Nucleus accumbens (tissue), 56 donors: ENCODE data around the gene SFTA2.
"Not testable (repeated sequence)": the region's sequence is repeated elsewhere in the genome, so short reads cannot be mapped to it uniquely, and the experiment has no call there.

ENCODE experiments used
- DNase-seq, 56 donors: peaks; one replicate each; lab custom pipeline; 2025; lab: John Stamatoyannopoulos, UW

Gene SFTA2

DNA sequence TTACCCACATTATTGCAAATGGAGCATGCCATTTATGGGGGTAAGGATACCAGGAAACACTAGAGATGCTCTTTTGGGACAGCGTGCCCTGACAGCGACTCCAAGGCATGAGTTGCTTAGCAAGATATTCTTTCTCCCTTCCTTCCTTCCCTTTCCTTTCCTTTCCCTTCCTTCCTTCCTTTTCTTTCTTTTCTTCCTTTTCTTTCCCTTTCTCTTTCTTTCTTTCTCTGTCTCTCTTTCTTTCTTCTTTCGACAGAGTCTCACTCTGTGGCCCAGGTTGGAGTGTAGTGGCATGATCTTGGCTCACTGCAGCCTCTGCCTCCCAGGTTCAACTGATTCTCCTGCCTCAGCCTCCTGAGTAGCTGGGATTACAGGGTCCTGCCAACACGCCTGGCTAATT lies 12.1 kb upstream of the SFTA2 start:
- no peak for DNase-seq

DNA sequence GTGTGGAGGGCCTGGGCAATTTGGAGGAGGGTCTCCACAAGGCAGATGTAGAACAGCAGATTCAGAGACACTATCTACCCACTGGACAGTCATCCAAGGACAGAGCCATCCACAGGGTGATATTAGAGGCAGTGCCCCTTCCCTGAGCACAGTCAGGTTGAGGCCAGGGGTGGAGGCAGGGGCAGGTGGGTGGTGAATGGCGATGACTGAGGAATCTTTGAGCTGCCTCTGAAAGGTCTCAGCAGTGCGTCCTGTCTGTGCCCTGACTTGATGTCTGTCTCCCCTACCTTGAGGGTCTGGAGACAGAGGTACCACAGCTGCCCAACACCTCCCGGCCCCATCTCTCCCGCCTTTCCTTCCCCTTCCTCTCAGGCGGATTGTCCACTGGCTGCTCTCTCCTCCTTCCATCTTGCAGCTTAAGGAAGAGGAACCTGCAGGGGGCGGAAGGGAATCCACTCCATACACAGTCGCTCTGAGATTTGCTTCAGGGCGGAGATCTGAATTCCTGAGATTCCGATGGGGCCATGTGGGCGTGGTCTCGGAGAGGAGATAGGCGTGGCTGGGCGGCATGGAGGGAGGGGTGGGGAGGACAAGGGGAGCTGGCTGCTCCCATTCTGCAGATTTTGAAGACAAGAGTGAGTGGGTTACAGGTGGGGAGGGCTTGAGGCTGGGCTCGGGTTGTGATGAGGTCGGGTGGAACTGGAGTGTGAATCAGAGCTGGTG lies 10.5 kb upstream of the SFTA2 start:
- peak in 2 of 56 donors; percentile 4 to 21 for DNase-seq

DNA sequence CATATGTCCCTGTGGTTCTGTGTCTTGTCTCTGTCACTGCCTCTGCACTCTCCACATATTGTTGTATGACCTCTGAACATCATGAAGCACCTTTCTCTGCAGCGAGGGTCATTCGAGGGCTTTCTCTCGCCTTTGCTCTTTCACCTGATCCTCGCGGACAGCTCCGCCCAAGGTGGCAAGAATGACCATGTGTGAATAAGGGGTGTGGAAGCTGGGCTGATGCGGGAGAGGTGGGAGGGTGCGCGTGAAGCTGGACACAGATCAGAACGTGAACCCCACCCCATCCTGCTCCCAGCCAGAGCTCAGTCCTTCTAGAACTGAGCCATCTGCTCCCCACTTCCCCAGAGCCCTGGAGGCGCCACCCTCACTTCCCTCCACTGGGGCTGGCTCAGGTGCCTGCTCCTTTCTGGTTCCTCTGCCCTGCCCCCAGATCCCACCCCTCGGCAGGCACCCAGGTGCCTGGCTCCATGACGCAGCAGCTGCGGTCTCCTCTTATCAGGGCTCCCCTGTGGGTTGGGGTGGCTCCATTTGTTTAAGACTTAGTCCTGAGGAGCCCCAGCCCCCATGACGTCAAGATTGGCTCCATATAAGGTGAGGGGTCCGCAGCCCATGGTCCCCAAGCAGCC lies 8.5 kb upstream of the SFTA2 start, which contains the start of gene MUCL3:
Gene MUCL3 (plus strand): TSS at position 613 of the 626 bp plus-strand sequence. CDS start 27 bp downstream, outside the sequence.
- no peak for DNase-seq

DNA sequence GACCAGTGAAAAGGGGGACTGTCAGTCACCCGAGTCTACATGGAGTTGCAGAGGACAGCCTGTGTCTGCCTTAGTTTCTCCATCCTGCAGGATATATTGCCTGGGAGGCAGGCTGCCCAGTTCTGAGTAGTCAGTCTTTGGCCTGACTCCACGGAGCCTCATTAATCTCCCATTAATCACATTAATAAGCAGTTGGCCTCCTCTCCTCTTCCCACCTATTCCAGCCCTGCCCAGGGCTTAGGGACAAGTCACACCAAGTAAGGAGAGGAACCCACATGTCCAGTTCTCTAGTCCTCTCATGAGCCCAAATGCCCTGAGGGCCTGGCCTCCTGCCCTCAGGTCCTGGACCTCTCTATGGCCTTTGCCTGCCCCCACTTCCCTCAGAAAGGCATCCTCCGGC lies 7.5 kb upstream of the SFTA2 start:
- no peak for DNase-seq

DNA sequence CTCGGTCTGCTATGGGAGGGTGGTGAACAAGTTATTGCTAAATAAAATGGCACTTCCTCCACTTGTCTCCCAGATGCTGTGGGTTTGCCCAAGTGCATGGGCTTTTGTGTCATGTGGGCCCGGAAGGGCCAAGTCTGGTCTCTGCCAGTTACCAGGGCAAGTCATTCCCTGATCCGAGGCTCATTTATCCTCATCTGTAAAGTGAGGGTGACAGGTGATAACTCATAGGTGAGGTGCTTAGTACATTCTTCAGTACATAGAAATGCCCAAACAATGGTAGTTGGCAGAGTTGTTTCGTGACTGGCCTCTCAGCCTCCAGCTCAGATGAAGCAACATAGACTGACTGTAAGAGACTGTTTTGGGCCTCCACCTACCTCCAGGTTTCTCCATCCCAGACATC lies 6.8 kb upstream of the SFTA2 start:
- no peak for DNase-seq

DNA sequence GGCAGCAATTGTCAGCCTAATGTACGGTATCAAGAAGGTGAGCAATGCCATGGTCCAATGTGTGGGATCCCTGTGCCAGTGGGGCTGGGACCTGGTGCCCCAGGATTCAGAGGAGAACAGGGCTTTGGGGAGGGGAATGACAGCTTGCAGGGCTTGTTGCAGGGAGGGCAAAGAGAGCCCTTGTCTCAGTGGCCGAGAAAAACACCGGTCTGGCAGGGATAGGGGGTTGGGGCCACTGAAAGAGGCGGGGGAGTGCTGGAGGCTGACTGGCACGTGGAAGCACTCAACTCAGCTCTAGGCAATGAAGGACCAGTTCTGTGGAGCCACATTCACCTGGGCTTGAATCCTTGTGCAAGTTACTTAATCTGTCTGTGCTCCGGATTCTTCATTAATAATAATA lies 5.3 kb upstream of the SFTA2 start:
- no peak for DNase-seq

DNA sequence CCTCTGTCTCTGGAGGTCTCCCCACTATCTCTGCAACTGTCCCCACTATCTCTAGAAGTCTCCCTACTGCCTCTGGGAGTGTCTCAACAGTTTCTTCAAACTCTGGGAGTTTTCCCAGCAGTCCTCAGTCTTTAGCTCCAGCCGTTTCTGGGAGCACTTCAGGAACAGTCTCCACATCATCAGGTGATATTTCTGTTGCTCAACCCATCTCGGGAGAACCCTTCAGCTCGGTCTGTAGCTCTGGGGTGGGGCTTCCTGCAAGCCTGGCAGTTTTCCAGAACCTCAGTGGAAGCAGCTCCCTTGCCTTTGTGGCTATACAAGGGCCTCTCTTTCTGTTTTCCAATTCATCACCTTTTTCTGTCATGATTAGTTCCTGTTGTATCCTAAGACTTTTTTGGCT lies 3.0 kb upstream of the SFTA2 start:
- DNase-seq: no peak

DNA sequence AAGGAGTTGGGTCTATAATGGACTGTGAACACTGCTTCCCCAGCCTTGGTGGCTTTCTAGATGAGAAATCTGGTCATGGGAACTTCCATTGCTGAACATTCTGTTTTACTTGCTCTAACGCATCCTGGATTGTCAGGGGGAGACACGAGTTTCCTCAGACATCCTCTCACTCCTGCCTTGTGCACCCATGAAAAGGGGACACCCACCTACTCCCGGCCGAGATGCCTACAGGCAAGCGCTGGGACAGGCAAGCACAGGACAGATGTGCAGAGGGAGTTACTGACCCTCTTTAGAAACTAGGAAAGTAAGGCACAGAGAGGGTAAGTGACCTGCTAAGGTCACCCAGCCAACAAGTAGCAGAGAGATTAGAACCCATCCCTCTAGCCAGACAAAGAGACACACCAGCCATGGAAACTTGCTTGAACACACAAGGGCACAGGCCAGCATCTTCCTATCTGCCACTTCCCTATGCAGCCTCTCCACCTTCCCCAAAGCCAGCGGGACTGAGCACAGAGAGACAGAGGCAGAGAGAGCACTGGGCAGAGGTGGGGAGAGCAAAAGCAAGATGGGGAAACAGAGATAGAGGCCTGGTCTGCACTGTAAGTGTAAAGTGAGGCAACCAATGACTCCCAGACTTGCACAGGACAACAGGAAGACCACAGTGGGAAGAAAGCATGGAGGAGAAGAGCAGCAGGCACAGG lies 845 bp upstream of the SFTA2 start:
- no peak for DNase-seq

DNA sequence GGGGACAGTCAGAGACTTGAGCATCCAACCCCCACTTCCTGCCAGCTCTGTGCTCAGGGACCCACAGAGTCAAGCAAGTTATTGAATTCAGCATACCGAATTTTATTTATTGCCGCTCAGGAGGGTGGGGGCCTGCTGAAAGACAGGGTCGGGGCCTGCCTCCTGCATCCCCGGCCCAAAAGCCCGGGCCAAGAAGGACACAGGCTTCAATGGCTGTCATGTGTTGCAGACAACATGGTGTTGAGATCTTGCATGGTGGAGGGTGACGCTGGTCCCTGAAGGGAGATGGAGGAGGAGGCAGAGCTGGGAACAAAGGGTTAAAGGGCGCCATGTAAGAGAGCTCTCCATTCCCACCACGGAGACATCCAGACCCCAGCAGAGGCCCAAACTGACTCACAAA lies 698 bp downstream of the SFTA2 start:
- no peak for DNase-seq

DNA sequence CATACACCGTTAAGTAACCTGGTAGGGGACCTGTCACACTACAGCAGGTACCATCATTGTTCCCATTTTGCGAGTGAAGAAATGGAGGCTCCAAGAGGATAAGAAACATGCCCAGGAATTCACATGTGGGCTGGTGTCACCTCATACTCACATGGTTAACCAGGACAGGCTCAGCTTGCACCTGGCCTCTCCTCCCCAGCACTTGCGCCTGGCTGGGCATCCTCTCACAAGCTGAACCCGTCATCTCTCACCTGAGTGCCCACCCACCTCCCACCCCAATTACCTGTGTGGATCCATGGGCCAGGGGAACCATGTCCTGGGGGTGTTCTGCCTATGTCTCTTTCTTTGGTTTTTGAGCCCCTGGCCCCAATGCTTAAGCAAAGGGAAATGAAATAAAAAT lies 1.5 kb downstream of the SFTA2 start:
- DNase-seq: no peak

DNA sequence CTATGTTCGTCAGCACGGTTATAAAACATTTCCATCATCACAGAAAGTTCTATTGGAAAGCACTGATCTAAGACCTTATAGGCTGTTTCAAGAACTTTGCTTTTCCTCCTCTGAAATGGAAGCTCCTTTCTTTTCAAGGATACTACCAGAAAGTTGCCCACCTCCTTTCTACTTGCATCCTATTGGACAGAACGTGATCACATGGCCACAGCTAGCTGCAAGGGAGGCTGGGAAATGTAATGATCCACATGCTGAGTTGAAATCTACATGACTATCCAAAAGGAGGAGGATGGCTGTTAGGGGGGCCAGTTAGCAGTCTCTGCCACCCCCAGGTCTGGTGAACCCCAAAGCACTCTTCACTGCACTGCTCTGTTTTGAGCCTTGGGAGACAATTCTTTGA lies 3.3 kb downstream of the SFTA2 start:
- DNase-seq: no peak

DNA sequence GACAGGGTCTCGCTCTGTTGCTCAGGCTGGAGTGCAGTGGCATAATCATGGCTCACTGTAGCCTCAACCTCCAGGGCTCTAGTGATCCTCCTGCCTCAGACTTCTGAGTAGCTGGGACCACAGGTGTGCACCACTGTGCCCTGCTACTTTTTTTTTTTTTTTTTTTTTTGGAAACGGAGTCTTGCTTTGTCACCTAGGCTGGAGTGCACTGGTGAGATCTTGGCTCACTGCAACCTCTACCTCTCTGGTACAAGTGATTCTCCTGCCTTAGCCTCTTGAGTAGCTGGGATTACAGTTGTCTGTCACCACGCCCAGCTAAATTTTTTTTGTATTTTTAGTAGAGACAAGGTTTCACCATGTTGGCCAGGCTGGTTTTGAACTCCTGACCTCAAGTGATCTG lies 4.9 kb downstream of the SFTA2 start:
- DNase-seq: not testable (repeated sequence)

DNA sequence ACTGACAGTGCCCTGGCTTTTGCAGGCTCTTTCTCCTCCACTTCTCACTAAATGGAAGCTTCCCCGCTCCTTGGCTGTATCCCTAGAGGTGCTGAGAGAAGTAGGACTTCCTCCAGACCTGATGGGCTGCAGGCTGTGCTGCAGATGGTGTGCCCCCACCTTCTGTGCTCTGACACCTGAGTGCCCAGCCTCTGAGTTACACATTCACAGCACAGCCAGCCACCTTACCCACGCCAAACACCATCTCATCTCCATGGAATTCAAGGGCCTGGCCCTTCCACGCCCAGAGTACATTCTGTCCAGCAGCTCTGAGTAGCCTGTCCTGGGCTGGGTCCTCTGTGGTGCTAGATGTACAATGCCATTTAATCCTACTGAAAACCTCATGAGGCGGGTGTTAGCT lies 5.3 kb downstream of the SFTA2 start:
- DNase-seq: no peak

DNA sequence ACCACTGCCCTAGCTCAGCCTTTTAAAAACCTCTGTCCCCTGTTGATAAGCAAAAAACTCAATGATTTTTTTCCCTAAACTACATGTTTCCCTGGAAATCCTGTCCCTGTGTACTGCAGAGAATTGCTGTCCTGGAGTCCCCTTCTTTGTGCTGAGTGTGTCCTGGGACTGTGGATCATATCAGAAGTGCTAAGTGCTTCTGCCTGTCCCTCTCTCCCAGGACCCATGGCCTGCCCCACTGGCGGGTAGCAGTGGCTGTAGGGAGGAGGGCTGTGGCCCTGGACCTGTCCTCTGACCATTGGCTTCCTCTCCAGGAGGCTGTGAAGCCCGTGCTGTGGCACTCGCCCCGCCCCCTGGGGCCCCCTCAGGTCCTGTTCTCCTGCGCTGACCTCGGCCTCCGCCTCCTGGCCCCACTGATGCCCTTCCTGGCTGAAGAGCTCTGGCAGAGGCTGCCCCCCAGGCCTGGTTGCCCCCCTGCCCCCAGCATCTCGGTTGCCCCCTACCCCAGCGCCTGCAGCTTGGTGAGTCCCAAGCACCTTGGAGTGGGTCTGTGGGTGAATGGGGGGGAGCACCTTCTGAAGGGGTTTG lies 7.8 kb downstream of the SFTA2 start:
- DNase-seq: not testable (repeated sequence)

DNA sequence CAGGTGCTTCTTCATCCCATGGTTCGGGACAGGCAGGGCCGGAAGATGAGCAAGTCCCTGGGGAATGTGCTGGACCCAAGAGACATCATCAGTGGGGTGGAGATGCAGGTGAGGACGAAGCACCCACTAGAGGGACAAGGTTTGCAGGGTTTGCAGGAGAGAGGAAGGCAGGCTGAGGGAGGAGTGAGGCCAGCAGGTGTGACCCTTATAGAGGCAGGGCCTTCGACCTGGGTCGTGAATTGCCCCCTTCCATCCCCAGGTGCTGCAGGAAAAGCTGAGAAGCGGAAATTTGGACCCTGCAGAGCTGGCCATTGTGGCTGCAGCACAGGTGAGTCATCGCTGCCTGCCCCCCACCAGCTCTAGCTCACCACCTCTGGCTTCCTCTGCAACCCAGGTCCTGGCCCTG lies 9.5 kb downstream of the SFTA2 start:
- no peak for DNase-seq

DNA sequence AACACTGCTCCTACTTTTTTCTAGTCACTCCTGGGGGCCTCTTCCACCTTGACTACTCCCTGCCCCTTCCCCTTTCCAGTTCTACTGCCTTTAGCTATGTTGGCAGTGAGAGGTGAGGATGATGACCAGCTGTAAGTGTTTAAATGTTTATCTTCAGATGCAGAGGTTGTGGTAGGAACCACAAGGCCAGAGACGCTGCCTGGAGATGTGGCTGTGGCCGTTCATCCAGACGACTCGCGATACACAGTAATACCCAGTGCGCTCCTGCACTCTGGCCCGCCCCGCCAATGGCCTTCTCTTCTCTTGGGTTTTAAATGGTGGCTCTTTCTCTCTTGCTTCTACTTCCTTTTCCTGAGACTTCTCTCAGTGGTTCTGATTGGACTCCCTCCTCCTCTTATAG lies 13.3 kb downstream of the SFTA2 start:
- DNase-seq: no peak

DNA sequence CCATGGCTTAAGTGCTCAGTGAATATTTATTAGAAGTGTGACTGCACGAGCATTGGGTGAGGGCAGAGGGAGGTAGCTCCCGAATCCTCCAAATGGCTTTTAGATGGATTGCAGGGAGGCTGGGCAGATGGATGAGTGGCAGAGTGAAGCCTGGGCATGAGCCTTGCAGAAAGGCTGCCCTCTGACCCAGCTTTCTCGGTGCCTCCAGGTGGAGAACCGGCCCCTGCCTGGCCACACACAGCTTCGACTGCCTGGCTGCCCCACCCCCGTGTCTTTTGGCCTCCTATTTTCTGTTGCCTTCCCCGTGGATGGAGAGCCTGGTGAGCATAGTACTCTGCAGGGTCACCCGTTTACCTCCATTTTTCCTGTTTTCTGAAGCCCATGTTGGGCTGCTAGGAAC lies 14.5 kb downstream of the SFTA2 start:
- DNase-seq: no peak

DNA sequence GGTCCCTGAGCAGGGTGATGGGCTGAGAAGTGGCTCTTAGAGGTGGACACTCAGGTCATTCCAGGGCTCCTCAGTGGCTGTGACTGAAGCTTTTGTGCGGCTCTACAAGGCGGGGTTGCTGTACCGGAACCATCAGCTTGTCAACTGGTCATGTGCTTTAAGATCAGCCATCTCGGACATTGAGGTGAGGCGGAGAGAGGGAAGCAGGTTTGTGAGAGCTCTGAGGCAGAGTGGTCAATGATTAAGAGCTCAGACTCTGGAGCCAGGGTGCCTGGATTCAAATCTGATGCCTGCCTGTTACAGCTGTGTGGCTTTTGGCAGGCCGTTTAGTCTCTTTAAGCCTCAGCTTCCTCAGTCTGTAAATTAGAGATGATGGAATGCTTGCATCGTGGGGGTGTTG lies 14.9 kb downstream of the SFTA2 start:
- DNase-seq: no peak

DNA sequence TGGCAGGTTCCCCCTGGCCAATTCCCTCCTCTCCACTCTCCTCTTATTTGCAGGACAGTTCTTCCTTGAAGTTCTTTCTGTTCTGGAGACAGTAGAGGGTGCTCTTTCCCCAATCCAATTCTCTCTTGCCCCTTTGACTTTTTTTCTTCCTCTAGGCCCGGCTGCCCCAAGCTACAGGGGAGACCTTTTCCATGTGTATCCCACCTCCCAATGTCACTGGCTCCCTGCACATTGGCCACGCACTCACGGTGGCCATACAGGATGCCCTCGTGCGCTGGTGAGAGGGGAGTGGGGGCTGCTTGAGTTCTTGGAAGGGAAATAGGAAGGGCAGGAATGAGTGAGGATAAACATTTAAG lies 16.4 kb downstream of the SFTA2 start:
- peak in 39 of 56 donors; percentile 5 to 69 (median 33) for DNase-seq

DNA sequence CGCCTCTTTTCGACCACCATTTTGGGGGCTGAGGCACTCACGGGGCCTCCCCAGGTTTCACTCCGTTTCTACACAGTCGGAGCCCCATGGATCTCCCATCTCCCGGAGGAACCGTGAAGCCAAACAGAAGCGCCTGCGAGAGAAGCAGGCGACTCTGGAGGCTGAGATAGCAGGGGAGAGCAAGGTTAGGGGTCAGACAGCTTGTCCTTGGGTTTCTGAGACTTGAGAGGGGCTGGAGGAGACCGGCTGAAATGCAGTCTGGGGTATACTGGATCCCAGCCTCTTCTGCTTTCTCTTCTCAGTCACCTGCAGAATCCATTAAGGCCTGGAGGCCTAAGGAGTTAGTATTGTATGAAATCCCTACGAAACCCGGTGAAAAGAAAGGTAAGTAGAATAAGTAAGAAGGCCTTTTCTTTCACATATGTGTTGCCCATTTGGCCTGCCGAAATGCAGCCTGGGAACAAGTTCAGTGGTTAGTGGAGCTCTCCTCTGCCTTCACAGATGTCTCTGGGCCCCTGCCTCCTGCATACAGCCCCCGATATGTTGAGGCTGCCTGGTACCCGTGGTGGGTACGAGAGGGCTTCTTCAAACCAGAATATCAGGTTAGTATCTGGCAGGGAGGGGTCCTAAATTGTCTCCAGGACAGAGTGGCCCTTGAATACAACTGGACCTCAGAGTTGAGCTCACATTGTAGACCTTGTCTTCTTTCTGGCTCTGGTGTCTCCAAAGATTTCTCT lies 16.9 kb downstream of the SFTA2 start:
- DNase-seq: peak in 19 of 56 donors; percentile 8 to 58 (median 39)
